SK-N-SH (cell line): ENCODE results near the gene DCLK1.

Source experiments
- EP300 ChIP-seq, 2 experiments: IDR thresholded peaks; 2 replicates each; pipeline versions ENCODE4 v1.4.0 to v1.6.1; 2012; ENCODE audit warnings: borderline replicate concordance in 1 of 2, low read depth in 1 of 2, low read length in 1 of 2
- SMC3 ChIP-seq: IDR thresholded peaks from 2 replicates; pipeline ENCODE4 v1.6.1; 2012; ENCODE audit warnings: low read depth, low read length, improper control_type of control experiment

DNA sequence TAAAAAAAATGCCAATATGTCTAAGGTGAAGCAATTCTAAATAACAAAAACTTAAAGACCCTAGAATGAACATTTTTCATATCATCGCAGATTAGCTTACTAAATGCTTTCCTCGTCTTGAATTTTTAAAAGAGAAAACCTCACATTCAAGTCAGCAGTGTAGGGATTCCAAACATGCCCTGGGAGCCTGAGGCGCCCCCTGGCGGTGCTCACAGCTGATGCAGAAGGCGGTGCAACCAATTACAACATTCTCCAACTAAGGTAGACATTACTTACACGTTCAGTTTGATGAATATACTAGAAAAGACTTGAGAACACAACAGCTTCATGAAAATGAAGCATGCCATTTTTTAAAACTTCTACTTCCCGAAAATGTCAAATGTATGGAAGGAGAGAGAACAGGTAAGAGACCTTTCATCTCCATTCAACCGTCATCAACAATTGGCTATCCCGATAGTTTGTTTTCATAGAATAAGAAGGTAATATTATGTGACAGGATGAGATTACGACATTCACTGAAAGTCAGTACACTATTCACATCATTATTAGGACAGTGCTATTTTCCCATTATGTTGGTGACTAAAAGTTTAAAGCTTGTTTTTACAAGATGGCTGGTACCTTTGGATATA, 304.4 kb downstream of the DCLK1 start:
- TF ChIP-seq EP300 (IDR thresholded peaks at IDR 0.05; ENCODE audit: borderline replicate concordance in 1 of 2, low read depth in 1 of 2, low read length in 1 of 2) (no peak), SMC3 (no peak)
